GM12892 (cell line): Measurements from ENCODE around the gene ALKBH4.
"Not testable (repeated sequence)": the region's sequence is repeated elsewhere in the genome, so short reads cannot be mapped to it uniquely, and the experiment has no call there.

Source experiments
- POLR2A ChIP-seq: IDR thresholded peaks from 2 replicates; pipeline ENCODE4 v1.6.1; 2011; ENCODE audit warnings: low read depth, low read length, control low read depth
- POLR2AphosphoS5 ChIP-seq: IDR thresholded peaks from 2 replicates; pipeline ENCODE4 v1.6.1; 2011; ENCODE audit warnings: low read depth, low read length, control low read depth

DNA sequence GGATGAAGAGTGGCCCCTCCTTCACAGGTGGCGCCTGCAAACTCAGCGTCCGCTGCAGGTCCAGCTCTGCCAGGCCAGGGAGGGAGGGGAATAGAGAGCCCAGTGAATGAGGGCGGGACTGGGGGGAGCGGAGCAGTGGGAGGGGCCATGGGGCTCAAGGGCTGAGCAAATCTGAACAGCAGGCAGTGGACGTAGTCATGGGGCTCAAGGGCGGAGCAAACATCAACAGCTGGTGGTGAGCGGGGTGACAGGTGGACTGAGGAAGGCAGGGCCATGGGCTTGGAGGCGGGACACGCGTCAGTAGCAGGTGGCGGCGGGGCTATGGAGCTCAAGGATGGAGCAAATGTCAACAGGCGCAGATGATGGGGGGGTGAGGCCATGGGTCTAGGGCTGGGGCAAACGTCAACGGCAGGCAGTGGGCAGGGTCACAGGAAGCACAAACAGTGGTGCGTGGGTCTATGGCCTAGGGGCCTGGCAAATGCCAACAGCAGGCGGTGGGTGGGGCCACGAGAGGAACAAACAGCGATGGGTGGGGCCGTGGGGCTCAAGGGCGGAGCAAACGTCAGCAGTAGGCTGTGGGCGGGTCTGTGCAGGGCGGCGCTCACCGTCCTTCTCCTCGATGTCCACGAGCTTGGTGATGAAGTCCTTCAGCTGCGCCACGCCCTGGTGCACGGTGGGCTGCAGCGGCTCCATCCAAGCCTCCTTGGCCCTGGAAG, 28.7 kb upstream of the ALKBH4 start:
- TF ChIP-seq POLR2A, POLR2AphosphoS5: not testable (repeated sequence)
